Stimulated activated naive CD8-positive, alpha-beta T cell treated with anti-CD3 and anti-CD28 coated beads, Interleukin-15, amount 100 ng/mL, for 72 hours (primary cell): ENCODE results near the gene GLDC.
"Not testable (repeated sequence)": the region's sequence is repeated elsewhere in the genome, so short reads cannot be mapped to it uniquely, and the experiment has no call there.

Source experiments
- ATAC-seq: fragments of 150-1000 bp; cut with Tn5 transposase; 2 replicates; pipeline ENCODE4 v1.10.0; 2021; ENCODE audit warnings: mild to moderate bottlenecking, moderate library complexity
- DNase-seq, 2 donors: peaks; one replicate each; pipeline ENCODE4 v3.0.0; 2021 to 2022
- H3K27ac Mint-ChIP-seq, 2 donors: one replicate each; pipeline ENCODE4 v1.8.0; 2022; ENCODE audit warnings: mild to moderate bottlenecking in 2 of 2, mixed read lengths in 2 of 2, moderate library complexity in 2 of 2
- H3K27me3 Mint-ChIP-seq: one replicate; pipeline ENCODE4 v1.8.0; 2022; ENCODE audit warnings: mixed read lengths
- H3K4me1 Mint-ChIP-seq: one replicate; pipeline ENCODE4 v1.8.0; 2022; ENCODE audit warnings: mild to moderate bottlenecking, mixed read lengths
- H3K4me3 Mint-ChIP-seq, 2 donors: one replicate each; pipeline ENCODE4 v1.8.0; 2022; ENCODE audit warnings: mild to moderate bottlenecking in 2 of 2, mixed read lengths in 2 of 2, moderate library complexity in 1 of 2
- H3K9me3 Mint-ChIP-seq, 2 donors: one replicate each; pipeline ENCODE4 v1.8.0; 2022; ENCODE audit warnings: mixed read lengths in 2 of 2

Gene GLDC

DNA sequence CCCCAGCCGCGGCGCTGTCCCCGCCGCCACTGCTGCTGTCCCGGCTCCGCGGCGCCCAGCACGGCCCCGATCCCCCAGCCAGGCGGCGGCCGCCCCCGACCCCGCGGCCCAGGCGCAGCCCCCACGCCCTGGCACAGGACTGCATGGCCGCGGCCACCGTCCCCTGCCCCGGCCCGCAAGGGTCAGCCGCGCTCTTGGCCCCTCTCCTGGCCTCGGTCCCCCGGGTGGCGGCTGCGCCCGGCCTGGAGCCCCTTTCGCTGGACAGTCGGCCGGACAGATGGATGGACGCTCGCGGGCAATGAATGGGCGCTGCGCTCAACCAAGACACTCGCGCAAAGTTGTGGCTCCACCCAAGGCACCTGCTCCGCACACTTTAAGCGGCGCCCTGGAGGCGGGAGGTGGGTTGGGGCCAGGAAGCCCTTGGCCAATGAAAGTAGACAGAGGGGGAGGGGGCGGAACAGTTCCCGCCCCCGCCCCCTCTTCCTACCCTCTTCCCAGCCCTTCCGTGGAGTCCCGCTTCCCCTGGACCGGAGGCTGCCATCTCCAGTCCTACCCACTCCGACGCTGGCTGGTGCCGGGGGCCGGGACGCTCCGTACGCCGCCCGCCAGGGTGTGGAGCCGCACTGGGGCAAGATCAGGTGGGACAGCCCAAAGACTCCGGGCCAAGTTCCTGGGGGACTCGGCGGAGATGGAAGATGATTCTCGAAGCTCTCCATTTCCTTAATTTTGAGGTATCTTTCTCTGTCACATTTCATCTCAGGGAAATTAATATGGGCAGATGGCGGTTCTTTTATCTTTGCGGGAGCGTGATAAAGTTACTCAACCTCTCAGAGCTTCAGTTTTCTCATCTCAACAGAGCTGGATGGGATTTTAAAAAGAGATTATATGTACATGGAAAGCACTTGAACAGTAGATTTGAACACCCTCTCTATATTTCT is at the start of gene GLDC:
Gene GLDC, minus strand, starts transcription at position 375 of the 938 bp plus-strand sequence. Its CDS starts 230 bp downstream, at position 145.
- peaks cover 30% of the 10 kb centered on the region for H3K4me1 Mint-ChIP-seq
- H3K4me3 Mint-ChIP-seq = peak within 1 kb of the TSS; percentile 81 to 89
- ATAC-seq (peak; percentile 77), DNase-seq (peak; percentile 18 to 30)
- H3K27me3 Mint-ChIP-seq = peaks cover 99% of the 10 kb centered on the region
- H3K9me3 Mint-ChIP-seq = no peaks in the 10 kb centered on the region
- peak within 1 kb of the TSS in 1 of 2 donors; percentile 47 for H3K27ac Mint-ChIP-seq

DNA sequence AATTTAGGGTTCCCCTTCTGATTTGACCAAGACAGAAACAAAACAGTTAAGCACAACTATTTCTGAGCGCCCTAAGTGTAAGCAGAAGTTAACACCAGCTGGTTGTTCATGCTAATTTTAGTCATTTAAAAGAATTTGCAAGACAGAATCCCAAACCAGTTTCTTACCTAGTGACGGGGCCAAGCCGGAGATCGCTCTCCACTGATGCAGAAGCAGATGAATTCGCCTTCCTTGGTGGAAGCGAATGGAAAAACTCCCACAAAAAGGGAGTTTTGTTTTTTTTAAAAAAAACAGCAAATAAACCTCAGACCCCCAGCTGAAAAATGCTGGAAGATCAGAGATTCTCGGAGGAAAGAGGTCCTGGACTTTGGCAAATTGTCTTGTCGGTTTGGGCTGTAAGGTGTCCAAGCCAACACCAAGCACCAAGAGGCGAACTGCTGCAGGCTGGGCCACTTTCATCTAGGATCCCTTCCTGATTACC is 47.4 kb upstream of the GLDC start:
- no peaks in the 10 kb centered on the region for H3K4me1 Mint-ChIP-seq
- DNase-seq = no peak
- no peak for ATAC-seq
- H3K4me3 Mint-ChIP-seq = no peak overlapping the region
- no peaks in the 10 kb centered on the region for H3K9me3 Mint-ChIP-seq
- no peak overlapping the region for H3K27ac Mint-ChIP-seq
- H3K27me3 Mint-ChIP-seq = no peaks in the 10 kb centered on the region

DNA sequence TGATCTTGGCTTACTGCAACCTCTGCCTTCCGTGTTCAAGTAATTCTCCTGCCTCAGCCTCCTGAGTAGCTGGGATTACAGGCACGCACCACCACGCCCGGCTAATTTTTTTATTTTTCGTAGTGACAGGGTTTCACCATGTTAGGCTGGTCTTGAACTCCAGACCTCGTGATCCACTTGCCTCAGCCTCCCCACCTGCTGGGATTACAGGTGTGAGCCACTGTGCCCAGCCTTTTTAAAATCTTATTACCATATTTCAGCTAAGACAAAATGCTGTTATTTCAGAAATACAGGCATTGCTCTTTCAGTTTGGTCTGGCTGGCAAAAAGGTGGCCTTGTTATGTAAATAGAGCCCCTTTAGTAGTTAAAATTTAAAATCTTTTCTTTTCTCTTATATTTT is 46.9 kb upstream of the GLDC start:
- Mint-ChIP-seq H3K27me3 (no peaks in the 10 kb centered on the region), H3K4me3 (no peak overlapping the region), H3K9me3 (no peaks in the 10 kb centered on the region), H3K27ac (no peak overlapping the region), H3K4me1 (no peaks in the 10 kb centered on the region)
- DNase-seq (no peak), ATAC-seq (no peak)

DNA sequence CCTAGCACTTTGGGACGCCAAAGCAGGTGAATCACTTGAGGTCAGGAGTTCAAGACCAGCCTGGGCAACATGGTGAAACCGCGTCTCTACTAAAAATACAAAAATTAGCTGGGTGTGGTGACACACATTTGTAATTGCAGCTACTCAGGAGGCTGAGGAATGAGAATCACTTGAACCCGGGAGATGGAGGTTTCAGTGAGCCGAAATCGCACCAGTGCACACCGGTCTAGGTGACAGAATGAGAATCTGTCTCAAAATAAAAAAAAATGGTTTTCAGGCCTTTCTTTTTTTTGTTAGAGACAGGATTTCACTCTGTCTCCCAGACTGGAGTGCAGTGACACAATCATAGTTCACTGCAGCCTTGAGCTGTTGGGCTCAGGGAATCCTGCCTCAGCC is 45.1 kb upstream of the GLDC start:
- not testable (repeated sequence) for ATAC-seq, DNase-seq, H3K4me3 Mint-ChIP-seq, H3K27me3 Mint-ChIP-seq, H3K27ac Mint-ChIP-seq, H3K9me3 Mint-ChIP-seq, H3K4me1 Mint-ChIP-seq

DNA sequence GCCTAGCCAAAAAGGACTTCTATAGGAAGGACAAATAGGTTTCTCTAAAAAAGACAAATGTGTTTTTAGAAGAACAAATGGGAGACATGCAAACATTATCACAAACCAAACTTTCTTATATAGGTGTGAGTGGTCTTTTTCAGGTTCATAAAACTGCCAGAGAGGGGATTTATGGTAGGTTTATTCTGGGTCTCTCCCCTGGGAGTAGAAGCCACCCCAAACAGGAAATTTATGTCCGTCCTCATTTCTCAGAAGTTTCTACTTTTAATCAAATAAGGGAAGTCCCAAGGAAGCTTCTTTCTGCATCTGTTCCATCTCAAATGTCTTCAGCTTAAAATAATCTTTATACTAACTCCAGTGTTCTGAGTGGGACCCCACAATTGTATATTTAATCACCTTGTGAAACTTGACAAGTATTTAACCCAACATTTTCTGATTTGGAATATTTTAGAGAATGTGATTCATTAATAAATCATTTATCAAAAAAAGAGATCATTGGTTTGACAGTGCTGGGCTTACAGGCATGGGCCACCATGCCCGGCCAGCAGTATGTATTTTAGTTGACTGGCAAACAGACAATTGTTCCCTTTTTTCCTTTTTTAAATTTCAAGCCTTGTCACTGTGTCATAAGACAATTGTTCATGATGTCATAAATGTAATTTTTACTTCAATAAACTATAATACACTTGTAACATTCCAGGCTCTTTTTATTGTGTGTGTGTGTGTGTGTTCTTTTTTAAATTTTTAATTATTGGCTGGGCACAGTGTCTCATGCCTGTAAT is 44.6 kb upstream of the GLDC start:
- no peaks in the 10 kb centered on the region for H3K9me3 Mint-ChIP-seq
- H3K27ac Mint-ChIP-seq = peak overlapping the region in 1 of 2 donors; percentile 27
- DNase-seq (no peak), ATAC-seq (no peak)
- no peaks in the 10 kb centered on the region for H3K4me1 Mint-ChIP-seq
- no peak overlapping the region for H3K4me3 Mint-ChIP-seq
- H3K27me3 Mint-ChIP-seq = no peaks in the 10 kb centered on the region

DNA sequence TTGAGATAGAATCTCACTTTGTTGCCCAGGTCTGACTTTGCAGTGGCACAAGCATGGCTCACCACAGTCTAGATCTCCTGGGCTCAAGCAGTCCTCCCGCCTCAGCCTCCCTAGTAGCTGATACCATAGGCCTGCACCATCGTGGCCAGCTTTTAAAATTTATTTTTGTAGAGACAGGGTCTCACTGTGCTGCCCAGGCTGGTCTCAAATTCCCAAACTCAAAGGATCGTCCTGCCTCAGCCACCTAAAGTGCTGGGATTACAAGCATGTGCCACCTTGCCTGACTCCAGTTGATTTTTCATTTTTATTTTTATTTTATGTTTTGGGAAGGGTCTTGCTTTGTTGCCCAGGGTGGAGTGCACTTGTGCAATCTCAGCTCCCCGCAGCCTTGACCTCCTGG is 41.7 kb upstream of the GLDC start:
- Mint-ChIP-seq H3K27ac (no peak overlapping the region), H3K27me3 (no peaks in the 10 kb centered on the region), H3K4me1 (peaks cover 15% of the 10 kb centered on the region), H3K4me3 (no peak overlapping the region), H3K9me3 (no peaks in the 10 kb centered on the region)
- DNase-seq = no peak
- no peak for ATAC-seq

DNA sequence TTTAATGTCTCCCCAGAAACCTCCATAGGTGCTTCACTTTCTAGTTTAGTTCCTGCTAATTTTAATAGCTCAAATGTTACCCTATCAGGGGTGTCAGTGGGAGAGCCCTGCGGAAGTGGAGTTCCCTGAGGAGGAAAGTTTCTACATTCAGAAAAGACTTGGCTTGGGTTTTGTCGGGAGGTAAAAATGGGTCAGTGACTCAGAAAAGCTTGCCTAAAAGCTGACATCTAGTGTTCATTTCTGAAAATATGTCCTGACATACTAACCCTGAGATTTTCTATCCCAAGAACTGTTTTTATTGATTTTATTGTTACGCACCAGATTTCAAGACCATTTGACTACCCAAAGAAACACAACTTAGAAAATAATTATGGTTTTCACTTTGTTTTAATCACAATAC is 40.9 kb upstream of the GLDC start:
- H3K27ac Mint-ChIP-seq = no peak overlapping the region
- DNase-seq = no peak
- H3K27me3 Mint-ChIP-seq = no peaks in the 10 kb centered on the region

DNA sequence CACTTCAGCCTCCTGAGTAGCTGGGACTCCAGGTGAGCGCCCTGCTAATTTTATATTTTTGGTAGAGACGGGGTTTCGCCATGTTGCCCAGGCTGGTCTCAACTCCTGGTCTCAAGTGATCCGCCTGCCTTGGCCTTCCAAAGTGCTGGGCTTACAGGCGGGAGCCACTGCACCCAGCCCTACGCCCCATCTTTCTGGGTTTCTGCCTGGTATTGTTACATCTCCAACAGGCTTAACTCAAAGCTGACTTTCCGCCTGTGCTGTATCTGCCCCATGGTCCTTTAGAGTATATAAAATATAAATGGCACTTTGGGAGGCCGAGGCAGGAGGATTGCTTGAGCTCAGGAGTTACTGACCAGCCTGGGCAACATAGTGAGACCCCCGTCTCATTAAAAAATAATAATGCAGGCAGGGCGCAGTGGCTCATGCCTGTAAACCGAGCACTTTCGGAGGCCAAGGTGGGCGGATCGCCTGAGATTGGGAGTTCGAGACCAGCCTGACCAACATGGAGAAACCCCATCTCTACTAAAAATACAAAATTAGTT is 36.5 kb upstream of the GLDC start:
- Mint-ChIP-seq H3K9me3 (no peaks in the 10 kb centered on the region), H3K27me3 (no peaks in the 10 kb centered on the region), H3K4me3 (peak overlapping the region; percentile 89 to 97), H3K4me1 (peaks cover 25% of the 10 kb centered on the region), H3K27ac (peak overlapping the region; percentile 100)
- ATAC-seq (no peak), DNase-seq (no peak)

More for the DNA sequence above, 40.9 kb upstream of the GLDC start:
- Mint-ChIP-seq H3K4me3 (no peak overlapping the region), H3K9me3 (no peaks in the 10 kb centered on the region), H3K4me1 (peaks cover 15% of the 10 kb centered on the region)
- no peak for ATAC-seq

DNA sequence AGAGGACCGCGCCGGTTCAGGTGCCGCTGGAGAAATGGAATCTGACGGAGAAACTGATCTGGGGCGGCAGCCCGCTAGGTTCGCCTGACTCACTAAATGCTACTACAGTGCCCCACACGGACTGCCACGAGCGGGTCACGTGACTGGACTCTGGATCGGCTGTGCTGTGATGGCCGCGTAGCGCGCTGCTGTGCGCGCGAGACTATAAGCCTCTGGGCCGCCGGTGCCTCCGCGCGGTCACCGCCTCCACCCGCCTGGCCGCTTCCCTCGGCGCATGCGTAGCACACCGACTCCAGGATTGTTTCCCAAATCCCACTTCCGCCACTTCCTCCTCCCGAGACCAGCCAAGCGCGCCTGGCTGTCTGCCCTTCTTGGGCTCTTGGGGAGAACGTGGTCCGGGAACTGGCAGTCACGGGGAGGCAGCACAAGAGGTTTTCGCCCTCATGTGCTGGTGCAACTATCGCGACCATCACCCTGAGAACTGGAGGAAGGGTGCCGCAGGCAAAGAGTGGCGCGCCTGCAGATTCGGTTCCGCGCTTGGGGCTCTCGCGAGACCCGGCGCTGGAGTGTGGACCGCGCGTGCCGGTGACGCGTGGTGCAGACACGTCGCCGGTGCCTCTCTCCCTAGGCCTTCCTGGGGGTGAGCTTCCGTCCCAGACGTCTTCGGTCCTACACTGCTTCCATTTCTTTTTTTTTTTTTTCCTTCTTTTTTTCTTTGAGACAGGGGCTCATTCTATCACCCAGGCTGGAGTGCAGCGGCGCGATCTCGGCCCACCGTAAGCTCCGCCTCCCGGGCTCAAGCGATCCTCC is 35.8 kb upstream of the GLDC start:
- Mint-ChIP-seq H3K4me1 (peaks cover 25% of the 10 kb centered on the region), H3K4me3 (peak overlapping the region; percentile 89 to 97), H3K27me3 (no peaks in the 10 kb centered on the region), H3K9me3 (no peaks in the 10 kb centered on the region), H3K27ac (peak overlapping the region; percentile 100)
- peak; percentile 96 for ATAC-seq
- DNase-seq = peak; percentile 92 to 96

DNA sequence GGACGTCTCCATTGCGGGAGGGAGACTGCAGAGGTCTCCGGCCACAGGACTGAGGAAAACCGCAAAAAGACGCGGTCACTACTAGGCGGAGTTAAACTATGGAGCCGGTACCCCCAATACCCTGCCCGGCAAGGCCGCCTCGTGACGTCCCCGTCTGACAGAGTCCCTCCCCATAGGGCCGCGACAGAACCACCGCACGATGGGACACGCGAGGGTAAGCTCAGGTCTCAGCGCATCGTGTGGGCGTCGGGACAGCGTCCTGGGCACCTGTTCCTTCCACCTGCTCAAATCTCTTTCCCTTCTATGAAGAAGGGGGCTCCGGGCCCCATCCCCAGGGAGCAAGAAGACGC is 35.2 kb upstream of the GLDC start:
- DNase-seq = peak in 1 of 2 donors; percentile 78
- Mint-ChIP-seq H3K27ac (peak overlapping the region; percentile 100), H3K9me3 (no peaks in the 10 kb centered on the region), H3K4me1 (peaks cover 25% of the 10 kb centered on the region), H3K4me3 (peak overlapping the region; percentile 89 to 97), H3K27me3 (no peaks in the 10 kb centered on the region)
- peak; percentile 68 for ATAC-seq

DNA sequence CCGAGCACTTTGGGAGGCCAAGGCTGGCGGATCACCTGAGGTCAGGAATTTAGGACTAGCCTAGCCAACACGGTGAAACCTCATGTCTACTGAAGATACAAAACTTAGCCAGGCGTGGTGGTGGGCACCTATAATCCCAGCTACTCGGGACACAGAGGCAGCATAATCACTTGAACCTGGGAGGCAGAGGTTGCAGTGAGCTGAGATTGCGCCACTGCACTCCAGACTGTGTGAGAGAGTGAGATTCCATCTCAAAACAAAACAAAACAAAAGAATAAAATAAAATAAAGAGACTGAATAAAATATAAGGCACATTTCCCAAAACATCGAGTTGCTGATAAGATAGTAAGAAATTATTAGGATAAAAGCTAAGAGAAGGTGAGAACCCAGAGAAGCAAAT is 32.3 kb upstream of the GLDC start:
- no peak for DNase-seq
- no peaks in the 10 kb centered on the region for H3K27me3 Mint-ChIP-seq
- H3K4me3 Mint-ChIP-seq = no peak overlapping the region
- H3K9me3 Mint-ChIP-seq = no peaks in the 10 kb centered on the region
- H3K4me1 Mint-ChIP-seq = peaks cover 13% of the 10 kb centered on the region
- no peak overlapping the region for H3K27ac Mint-ChIP-seq
- ATAC-seq = no peak

DNA sequence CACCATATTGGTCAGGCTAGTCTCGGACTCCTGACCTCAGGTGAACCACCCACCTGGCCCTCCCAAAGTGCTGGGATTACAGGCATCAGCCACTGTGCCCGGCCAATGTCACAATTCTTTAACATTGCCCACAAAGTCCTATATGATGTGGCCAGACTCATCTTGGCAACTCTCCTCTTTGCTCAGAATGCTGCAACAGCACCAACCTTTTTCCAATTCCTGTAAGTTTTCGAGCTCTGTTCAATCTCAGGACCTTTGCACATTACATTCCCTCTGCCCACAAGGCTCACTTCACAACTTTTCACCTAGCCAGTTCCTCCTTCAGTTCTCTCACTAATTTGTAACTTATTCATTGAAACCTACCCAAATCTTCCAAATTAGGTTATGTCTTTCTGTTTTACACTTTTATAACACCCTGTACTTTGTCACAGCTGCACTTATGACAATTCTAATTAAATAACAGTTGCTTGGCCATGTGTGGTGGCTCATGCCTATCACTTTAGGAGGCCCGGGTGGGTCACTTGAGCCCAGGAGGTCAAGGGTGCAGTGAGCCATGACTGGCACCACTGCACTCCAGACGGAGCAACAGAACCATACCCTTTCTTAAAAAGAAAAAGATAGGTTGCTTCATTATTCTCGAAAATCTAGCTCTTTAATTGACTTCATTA is 30.9 kb upstream of the GLDC start:
- H3K4me3 Mint-ChIP-seq = no peak overlapping the region

DNA sequence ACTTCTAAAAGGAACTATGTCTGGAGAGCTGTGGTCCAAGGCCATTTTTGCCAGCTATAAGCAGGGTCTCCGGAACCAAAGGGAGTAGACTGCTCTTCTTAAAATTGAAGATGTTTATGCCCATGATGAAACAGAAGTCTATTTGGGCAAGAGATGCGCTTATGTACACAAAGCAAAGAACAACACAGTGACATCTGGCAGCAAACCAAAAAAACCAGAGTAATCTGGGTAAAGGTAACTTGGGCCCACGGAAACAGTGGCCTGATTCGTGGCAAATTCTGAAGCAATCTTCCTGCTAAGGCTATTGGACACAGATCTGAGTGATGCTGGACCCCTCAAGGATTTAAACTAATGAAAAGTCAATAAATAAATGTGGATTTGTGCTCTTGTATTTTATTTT is 29.7 kb upstream of the GLDC start:
- no peaks in the 10 kb centered on the region for H3K9me3 Mint-ChIP-seq
- ATAC-seq (no peak), DNase-seq (no peak)
- no peaks in the 10 kb centered on the region for H3K27me3 Mint-ChIP-seq
- H3K4me3 Mint-ChIP-seq = no peak overlapping the region
- H3K4me1 Mint-ChIP-seq = peaks cover 3% of the 10 kb centered on the region
- H3K27ac Mint-ChIP-seq = no peak overlapping the region

More for the DNA sequence above, 30.9 kb upstream of the GLDC start:
- Mint-ChIP-seq H3K9me3 (no peaks in the 10 kb centered on the region), H3K27ac (no peak overlapping the region), H3K27me3 (no peaks in the 10 kb centered on the region), H3K4me1 (peaks cover 9% of the 10 kb centered on the region)
- no peak for ATAC-seq
- no peak for DNase-seq

DNA sequence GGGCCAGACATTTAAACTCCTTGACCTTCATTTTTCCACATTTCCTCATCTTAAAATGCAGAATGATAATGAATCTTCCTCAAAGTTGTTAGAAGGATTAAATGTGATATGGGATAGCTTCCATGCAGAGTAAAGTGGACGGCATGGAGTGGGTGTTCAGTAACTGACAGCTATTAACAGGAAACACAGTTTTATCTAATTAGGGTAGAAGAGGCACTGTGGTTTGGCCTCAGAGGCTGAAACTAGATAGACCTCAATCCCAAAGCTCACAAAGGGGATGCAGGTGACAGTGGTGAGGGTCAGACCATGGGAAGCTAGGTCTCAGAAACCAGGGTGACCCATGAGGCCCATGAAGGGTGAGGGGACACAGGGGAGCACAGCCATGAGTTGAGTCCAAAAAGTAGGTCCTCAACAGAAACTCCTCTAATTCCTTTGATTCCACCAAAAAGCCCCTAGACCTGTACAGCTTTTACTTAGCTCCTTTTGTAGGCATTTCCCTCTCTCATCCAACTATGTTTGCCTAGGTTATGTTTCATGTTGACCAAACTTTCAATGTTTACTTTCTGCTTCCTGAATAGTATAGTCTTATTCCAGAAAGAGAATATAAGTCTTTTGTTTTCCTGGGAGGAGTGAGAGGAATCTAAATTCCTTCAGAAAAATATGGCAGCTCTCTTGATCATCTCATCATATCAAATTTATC is 27.9 kb upstream of the GLDC start:
- no peak for ATAC-seq
- no peak overlapping the region for H3K27ac Mint-ChIP-seq
- no peak for DNase-seq
- no peaks in the 10 kb centered on the region for H3K27me3 Mint-ChIP-seq
- H3K9me3 Mint-ChIP-seq = no peaks in the 10 kb centered on the region
- no peaks in the 10 kb centered on the region for H3K4me1 Mint-ChIP-seq
- H3K4me3 Mint-ChIP-seq = no peak overlapping the region
